Germinal center (tissue), 1 donor: Measurements from ENCODE around the gene FNDC1.

Source experiments
- DNase-seq: peaks from one replicate; pipeline ENCODE4 v3.0.0; 2012; ENCODE audit warnings: mixed read lengths, low spot score

FNDC1 gene

DNA sequence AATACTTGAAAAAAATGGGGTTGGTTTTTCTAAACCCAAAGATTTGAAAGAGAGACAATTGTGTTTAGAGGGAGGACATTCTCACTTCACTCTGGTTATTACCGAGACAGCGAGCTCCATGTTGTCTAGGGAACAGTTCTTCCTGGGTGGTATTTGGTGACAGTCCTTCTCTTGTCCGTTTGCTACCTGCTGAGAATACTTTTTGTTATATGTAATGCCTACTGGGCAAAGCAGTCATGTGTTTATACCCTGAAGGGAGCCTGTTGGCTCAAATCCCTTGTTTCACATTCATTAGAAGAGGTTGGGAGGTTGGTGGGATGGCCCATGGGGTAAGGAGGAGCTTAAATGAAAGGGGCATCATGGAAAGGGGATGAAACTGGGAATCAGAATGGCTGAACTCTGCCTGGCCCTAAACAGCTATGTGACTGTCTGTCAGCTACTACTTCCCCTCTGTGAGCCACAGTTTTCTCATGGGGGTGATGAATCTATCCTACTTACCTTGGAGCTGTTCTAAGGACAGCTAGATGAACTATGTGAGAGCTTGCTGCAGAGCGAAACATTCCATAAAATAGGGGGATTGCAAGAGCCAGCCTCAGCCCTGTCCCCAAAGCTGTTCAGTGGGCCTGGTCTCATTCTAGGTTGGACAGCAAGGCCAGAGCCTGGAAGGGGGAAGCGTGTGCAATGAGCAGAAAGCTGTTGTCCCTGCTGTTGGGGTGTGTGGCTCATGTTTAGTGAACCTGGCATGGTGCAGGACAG lies 43.5 kb downstream of the FNDC1 start:
- no peak for DNase-seq

DNA sequence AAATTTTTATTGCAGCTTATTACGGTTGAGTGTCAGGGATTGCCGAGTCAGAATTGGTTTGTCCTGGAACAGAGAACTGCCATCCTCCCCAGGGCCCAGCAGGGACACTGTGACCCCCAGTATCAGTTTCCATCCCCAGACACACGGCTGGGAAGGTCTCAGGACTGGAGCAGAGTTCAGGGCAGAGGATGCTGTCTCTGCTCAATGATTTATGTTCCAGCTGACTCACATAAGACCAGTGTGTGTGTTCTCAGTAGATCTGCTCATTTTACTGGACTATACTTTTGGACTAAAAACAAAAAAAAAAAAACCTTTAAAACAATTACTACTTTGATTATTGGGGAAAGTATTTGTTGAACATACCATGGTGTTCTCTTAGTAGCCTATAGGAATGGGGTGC lies 44.2 kb downstream of the FNDC1 start:
- no peak for DNase-seq

DNA sequence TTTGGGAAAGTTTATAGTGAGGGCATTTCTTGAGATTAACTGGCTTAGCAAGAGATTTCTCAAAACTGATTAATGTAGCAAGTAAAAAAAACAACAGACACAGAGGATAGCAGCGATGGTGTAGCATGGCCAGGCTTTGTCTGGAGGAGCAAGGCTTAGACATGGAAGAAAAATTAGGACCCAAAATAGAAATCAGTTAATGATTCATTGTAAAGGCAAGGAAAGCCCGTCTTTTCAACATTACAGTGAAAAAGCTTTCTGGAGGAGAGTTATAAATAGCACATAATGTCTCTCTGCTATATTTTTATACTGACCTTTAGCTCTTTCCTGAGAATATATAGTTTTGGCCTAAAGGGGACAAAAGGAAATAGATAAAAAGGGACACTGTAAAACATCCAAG lies 45.1 kb downstream of the FNDC1 start:
- DNase-seq: no peak

DNA sequence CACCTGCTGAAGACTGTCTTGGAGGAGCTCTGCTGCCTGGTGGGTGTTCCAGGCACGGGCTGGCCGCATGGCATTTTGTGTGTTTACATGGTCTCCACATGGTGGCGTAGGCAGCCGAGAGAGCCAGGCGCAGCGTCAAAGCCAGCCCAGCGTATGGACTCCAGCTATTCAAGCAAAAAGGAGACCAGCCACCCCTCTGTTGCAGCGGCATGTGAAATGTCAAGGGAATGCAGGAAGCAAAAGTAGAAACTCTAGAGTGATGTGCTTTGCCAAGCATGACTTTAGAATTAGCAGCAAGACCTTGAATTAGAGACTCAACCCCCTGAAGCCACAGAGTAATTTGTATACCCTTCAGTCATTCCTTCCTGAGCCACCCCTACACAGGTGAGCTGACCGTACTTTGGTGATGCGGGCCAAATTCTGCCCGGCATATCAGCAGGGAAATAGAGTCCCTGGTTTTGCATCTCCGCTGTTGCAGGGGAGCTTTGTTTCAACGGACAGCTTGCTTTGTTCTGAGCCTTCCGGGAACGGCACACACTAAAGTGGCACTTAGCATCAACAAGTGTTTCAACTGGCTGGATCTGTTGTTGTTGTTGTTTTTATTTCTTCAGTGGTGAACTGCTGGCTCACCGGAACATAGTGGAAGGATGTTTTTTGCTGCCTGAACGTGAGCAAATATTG lies 48.5 kb downstream of the FNDC1 start:
- peak; percentile 91 for DNase-seq

DNA sequence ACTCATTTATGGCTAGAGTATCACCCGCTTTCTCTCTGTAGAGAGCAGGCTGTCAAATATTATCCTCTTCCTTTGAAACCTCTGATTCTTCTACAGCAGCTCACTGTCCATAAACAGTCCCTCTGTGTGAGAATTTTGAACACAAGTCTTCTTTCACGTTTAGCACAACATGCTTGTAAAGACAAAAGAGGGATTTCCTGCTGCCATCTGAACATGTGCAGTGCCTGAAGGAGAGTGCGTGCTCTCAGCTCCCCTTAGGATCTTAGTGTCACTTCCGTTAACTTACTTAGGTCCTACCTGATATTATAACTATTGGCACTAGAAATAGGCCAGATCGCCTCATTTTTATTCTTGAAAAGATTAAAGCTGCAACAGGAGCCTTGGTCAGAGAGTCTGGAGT lies 50.9 kb downstream of the FNDC1 start:
- DNase-seq: no peak

DNA sequence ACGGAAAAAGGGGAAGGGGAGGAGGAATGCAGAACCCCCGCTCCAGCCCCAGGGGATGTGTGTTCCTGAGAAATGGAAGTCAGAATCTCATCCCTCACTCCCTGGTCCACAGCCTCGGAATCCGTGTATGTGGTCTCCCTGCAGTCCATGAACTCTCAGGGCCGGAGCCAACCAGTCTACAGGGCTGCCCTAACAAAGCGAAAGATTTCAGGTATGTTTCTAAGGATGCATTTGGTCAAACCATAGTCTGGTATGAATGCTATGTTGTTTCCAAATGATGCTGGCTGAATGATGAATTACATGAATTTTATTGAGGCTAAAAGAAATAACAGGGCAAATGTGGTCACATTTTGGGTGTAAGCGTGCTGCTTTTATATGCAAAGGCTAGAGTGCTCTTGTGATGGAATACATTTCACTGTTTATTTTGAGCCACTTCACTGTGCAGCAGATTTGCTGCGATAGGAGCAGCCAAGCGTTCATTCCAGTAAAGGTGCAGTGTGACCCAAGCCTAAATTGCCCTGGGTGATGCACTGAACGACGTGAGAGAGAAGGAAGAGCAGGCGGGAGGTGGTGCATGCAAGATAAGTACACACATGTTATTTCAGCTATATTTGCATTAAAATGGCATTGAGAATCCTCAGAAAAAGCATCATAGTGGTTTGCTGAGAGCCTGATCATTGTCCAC lies 52.4 kb downstream of the FNDC1 start:
- peak; percentile 61 for DNase-seq

DNA sequence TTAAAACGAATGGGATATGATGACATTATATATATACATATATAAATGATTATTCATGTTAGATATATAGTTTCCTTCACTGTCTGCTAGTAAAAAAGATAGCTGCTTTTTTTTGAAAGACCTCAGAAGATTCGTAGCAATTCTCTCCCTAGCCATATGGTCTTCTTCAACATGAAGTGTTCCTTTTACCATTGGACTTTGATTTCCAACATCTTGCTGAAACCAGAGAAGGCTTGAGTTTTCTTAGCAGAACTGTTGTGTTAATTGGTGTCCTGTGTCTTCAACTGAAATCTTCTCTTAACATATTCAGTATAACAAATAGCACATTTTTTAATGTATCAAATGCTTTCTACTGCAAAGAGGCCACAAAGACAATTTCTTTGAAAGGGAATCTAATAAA lies 55.3 kb downstream of the FNDC1 start:
- no peak for DNase-seq

DNA sequence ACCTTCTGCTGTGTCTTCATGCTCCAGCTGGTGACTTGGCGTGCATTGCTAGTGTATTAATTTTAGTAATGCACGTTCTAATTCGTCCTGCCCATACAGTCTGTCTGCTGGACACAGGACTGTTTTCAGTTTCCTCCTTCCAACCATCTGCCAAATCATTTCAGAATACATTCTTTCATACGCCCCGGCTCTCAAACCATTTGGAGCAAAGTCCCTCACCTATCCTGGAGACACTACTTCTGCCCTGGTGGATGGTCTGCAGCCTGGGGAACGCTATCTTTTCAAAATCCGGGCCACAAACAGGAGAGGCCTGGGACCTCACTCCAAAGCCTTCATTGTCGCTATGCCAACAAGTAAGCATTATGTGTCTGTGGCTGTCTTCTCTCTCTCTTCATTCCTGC lies 60.5 kb downstream of the FNDC1 start:
- DNase-seq: no peak

DNA sequence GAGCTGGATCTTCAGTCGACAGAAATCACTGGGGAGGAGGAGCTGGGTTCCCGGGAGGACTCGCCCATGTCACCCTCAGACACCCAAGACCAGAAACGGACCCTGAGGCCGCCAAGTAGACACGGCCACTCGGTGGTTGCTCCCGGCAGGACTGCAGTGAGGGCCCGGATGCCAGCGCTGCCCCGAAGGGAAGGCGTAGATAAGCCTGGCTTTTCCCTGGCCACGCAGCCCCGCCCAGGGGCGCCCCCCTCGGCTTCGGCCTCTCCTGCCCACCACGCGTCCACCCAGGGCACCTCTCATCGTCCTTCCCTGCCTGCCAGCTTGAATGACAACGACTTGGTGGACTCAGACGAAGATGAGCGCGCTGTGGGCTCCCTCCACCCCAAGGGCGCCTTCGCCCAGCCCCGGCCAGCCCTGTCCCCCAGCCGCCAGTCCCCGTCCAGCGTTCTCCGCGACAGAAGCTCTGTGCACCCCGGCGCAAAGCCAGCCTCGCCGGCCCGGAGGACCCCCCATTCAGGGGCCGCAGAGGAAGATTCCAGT lies 63.0 kb downstream of the FNDC1 start:
- no peak for DNase-seq

DNA sequence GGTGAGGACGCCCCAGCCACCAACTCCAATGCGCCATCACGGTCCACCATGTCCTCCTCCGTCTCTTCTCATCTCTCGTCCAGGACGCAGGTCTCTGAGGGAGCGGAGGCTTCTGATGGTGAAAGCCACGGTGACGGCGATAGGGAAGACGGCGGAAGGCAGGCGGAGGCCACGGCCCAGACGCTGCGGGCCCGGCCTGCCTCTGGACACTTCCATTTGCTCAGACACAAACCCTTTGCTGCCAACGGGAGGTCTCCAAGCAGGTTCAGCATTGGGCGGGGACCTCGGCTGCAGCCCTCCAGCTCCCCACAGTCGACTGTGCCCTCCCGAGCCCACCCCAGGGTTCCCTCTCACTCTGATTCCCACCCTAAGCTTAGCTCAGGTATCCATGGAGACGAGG lies 63.6 kb downstream of the FNDC1 start:
- DNase-seq: no peak

DNA sequence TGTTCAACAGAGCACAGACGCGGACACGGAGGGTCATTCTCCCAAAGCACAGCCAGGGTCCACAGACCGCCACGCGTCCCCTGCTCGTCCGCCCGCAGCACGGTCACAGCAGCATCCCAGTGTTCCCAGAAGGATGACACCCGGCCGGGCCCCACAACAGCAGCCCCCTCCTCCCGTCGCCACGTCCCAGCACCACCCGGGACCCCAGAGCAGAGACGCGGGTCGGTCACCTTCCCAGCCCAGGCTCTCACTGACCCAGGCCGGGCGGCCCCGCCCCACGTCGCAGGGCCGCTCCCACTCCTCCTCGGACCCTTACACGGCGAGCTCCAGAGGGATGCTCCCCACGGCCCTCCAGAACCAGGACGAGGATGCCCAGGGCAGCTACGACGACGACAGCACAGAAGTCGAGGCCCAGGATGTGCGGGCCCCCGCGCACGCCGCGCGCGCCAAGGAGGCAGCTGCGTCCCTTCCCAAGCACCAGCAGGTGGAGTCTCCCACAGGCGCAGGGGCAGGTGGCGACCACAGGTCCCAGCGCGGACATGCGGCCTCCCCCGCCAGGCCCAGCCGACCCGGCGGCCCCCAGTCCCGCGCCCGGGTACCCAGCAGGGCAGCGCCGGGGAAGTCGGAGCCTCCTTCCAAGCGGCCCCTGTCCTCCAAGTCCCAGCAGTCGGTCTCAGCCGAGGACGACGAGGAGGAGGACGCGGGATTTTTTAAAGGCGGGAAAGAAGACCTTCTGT lies 64.3 kb downstream of the FNDC1 start:
- DNase-seq: no peak

DNA sequence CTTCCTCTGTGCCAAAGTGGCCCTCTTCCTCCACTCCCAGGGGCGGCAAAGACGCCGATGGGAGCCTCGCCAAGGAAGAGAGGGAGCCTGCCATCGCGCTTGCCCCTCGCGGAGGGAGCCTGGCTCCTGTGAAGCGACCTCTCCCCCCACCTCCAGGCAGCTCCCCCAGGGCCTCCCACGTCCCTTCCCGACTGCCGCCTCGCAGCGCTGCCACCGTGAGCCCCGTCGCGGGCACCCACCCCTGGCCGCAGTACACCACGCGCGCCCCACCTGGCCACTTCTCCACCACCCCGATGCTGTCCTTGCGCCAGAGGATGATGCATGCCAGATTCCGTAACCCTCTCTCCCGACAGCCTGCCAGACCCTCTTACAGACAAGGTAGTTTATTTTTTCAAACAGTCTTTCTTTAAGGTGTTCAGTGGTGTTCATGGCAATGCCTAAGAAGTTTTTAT lies 64.9 kb downstream of the FNDC1 start:
- no peak for DNase-seq

DNA sequence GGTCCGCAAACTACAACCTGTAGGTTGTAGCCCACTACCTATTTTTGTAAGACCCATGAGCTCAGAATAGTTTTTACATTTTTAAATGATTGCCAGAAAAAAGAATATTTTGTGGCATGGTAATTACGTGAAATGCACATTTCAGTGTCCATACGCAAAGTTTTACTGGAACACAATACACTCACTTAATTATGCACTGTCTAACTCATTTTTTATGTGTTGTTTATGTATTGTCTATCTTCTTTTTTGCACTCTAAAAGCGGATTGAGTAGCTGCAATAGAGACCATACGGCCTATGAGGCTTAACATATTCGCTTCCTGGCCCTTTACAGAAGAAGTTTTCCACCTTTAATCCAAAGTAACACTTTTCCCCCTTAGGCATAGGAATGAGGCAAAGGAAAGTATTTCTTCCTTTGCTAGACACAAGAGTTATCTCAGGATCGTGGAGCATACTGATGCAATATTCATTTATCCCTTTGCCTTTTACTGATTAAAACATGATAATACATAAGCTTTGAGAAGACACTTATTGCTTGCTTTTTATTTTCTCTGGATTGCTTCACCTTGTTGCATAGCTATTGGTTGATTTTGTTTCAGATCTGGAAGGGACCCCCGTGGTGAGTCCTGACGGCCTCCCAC lies 69.8 kb downstream of the FNDC1 start:
- no peak for DNase-seq

DNA sequence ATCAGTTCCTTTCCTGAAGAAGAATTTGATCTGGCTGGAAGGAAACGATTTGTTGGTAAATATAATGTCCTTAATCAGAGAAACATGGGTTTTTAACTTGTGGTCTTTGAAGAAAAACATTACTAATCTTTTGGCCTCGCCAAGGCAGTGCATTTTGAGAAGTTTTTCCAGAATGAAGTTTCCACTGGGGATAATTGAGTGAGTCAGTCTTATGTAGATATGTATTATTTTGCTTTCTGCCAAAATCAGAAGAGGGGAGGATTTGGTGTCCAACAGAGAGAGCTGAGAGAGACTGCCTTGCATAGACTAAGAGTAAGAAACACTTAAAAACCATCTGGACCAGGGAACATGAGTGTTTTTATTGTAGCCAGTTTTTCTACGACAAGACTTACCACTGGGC lies 79.9 kb downstream of the FNDC1 start:
- DNase-seq: no peak

DNA sequence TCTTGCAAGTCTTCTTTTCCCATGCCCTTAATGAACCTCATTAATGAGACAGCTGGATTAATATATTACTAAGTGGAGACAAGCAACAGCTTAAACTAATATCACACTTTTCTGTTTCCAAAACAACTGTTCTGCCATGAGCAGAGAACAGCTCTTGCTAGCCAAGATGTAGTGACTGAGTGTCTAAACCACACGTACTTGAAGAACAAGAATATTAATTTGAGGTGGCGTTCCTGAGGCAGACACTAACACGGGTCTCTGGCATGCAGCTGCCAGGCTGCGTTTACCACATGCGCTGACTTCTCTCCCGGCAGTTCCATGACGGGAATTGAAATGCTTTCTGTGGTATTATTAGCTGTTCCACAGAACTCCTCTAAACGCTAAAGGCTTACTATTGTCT lies 80.6 kb downstream of the FNDC1 start:
- DNase-seq: no peak

DNA sequence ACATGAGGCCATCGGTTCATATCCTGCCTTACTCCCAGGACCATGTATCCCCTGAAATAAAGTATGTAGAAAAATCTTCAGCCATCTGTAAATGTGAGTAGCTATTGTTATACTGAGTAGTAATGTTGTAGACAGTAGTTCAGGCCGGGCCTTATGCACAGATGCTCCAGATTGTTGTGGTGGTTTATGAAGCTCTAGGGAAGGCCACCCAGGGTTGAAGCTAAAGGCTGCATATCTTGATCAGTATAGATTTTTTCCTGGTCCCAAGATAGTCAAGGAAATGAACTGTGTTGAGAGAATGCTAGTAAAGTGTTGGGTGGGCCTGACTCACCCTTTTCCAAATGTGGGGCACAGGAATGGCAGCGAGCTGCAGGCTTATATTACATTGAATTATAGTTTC lies 81.4 kb downstream of the FNDC1 start:
- DNase-seq: no peak

DNA sequence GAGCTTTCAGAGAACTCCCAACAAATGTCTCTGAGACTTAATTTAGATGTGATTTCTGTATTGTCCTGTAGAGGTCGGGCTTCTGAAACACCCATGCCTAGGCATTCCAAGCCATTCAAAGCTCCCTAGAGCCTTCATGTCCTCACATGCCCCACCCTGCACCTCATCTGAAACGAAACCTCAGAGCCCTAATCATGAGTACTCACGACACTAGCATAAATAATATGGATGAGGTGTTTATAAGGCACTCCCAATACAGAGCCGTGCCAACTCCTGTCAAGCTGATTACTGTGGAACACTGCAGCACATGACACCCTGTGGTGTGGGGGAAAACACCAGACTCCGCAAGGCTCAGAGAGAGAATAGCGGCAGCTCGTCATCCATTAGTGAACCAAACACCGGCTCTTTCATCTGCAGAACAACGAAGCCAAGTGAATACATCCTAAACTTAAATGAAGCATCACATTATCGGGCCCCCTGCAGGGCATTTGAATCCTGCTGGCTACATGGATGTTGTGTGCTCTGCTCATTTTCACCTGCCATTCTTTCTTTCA lies 83.8 kb downstream of the FNDC1 start:
- peak; percentile 66 for DNase-seq

DNA sequence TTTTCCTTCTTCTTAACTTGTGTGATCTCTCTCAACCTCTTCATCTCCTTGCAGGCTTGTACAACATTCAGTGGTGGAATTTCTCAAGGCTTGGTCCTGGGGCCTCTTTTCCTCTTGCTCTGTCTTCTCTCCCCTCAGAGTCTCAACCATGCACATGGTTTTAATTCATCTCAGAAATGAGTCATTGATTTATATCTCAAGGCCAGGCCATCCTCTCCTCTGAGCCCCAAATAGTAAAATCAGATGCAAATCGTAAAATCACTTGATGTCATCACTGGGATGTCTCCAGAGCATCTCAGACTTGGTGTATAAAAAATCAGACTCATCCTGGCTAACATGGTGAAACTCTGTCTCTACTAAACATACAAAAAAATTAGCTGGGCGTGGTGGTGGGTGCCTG lies 85.0 kb downstream of the FNDC1 start:
- no peak for DNase-seq

DNA sequence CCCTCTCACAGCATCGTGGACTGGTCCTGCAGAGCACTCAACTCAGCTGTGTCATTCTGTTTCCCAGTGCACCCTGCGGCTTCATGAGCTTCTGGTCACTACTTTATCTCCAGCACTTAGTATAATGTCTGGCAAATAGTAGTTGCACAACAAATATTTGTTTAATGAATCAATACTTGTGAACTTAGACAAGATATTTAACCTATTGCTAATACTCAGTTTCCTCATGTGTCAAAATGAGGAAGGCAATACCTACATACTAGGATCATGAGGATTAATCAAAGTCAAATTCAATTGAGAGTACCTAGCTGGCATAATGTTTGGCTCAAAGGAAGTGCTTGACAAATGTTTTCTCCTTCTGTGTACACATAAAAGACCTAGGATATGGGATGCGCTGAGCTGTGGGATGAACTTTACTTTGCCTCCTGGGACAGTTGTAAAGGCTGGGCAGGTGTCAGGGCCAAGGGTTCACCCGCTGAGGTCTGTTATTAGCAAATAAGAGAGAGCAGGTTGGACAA lies 86.3 kb downstream of the FNDC1 start:
- DNase-seq: no peak

DNA sequence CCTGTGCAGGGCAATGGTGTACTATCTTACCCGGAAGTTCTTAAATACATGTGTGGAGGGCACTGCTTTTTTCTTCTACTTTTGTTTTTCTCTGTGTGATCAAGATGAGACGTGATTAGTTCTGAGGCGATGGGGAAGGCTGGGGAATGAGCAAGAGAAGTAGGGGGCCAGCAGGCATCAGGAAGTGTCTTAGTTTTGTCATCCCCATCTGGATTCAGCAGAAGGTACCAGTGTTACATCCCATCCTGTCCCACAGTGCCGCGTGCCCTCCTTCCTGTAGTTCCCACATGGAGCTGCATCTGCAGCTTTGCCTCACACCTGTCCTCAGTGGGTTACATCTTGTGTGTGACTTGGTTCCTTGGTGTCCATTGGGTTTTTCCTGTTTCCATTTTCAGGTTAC lies 86.9 kb downstream of the FNDC1 start:
- no peak for DNase-seq

DNA sequence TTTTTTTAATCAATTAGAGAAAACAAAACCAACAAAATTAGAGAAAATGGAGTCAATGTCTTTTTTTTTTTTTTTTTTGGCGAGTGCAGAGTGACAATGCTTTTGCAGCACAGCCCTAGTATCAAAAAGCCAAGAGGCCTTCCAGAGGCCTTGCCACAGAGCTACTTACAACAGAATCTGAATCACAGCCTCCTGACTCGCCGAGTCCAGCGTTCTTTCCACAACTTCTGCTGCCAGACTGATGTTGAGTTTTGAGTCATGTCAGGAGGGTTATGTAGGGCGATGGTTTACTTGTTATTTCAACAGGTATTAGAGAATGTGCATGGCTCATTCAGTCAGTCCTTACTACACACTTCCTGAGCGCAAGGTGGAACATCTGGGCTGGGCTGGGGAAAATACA lies 88.6 kb downstream of the FNDC1 start:
- DNase-seq: no peak
